Measurements from ENCODE around the gene ADD3.

DNA sequence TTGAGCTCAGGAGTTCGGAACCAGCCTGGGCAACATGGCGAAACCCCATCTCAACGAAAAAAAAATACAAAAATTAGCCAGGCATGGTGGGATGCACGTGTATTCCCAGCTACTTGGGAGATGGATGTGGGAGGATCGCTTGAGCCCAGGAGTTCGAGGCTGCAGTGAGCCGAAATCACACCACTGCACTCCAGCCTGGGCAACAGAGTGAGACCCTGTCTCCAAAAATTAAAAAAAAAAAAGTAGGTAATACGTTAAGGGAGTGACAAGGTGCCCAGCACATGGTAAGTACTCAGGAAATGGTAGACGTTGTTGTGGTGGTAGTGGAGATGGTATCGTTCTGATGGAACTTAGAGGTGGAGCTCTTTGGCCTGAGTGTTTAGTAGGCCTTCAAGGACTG, 43.5 kb upstream of the ADD3 start:
- TF ChIP-seq SIN3A (IDR thresholded peaks at IDR 0.05; ENCODE audit: low read depth, low read length) = no peak
- no peak for TF ChIP-seq CTCF (IDR thresholded peaks at IDR 0.05 in 2 of 3, conservative IDR thresholded peaks at IDR 0.05 in 1 of 3; ENCODE audit: control insufficient read depth in 2 of 3, extremely low read depth in 1 of 3, insufficient read depth in 1 of 3, low read depth in 3 of 3, low read length in 3 of 3)
- no peak for TF ChIP-seq POLR2AphosphoS5 (IDR thresholded peaks at IDR 0.05; ENCODE audit: low read length)
- no peak for TF ChIP-seq ASH2L (IDR thresholded peaks at IDR 0.05; ENCODE audit: borderline replicate concordance, low read depth)
- TF ChIP-seq TCF12 (IDR thresholded peaks at IDR 0.05; ENCODE audit: low read depth, low read length) = no peak
- TF ChIP-seq KAT2A (conservative IDR thresholded peaks at IDR 0.05; ENCODE audit: control insufficient read depth, low read depth, low read length) = no peak
- no peak for TF ChIP-seq CREM (IDR thresholded peaks at IDR 0.05; ENCODE audit: low read depth)
- TF ChIP-seq RAD21 (IDR thresholded peaks at IDR 0.05; ENCODE audit: insufficient read depth, low read depth, low read length) = no peak
- TF ChIP-seq, protein P1, sequence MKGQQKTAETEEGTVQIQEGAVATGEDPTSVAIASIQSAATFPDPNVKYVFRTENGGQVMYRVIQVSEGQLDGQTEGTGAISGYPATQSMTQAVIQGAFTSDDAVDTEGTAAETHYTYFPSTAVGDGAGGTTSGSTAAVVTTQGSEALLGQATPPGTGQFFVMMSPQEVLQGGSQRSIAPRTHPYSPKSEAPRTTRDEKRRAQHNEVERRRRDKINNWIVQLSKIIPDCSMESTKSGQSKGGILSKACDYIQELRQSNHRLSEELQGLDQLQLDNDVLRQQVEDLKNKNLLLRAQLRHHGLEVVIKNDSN (IDR thresholded peaks at IDR 0.05; ENCODE audit: borderline replicate concordance, extremely low read length, insufficient read depth, low read depth, low read length) = no peak
- no peak for TF ChIP-seq JUND (IDR thresholded peaks at IDR 0.05; ENCODE audit: low read depth, low read length)
- TF ChIP-seq EZH2 (IDR thresholded peaks at IDR 0.05; ENCODE audit: borderline replicate concordance, control insufficient read depth, low read depth, low read length) = no peak

Measured in GM12878 (cell line).